Retinal pigment epithelial cell (primary cell): Measurements from ENCODE around the gene MED14.

Experiments used
- DNase-seq: peaks from one replicate; pipeline ENCODE4 v3.0.0-alpha.2; 2010; ENCODE audit warnings: low read depth
- H3K4me3 ChIP-seq: 2 replicates; pipeline ENCODE4 v1.5.1; 2011; ENCODE audit warnings: mild to moderate bottlenecking, low read length, control low read depth, moderate library complexity
- CTCF ChIP-seq: conservative IDR thresholded peaks from 2 replicates; pipeline ENCODE4 v1.5.1; 2011; ENCODE audit warnings: low read depth, low read length, control low read depth, inconsistent platforms

MED14 gene

GRCh38 chrX:40694802-40695201 lies 40.5 kb downstream of the MED14 start:
- no peak for TF ChIP-seq CTCF
- no peak overlapping the region for H3K4me3 ChIP-seq
- DNase-seq = no peak

GRCh38 chrX:40688929-40689328 lies 46.4 kb downstream of the MED14 start:
- DNase-seq = no peak
- no peak for TF ChIP-seq CTCF
- no peak overlapping the region for H3K4me3 ChIP-seq

- H3K4me3 ChIP-seq = no peak overlapping the region
- no peak for TF ChIP-seq CTCF
- no peak for DNase-seq
Measured at GRCh38 chrX:40687169-40687568, 48.2 kb downstream of the MED14 start.

- H3K4me3 ChIP-seq = no peak overlapping the region
- TF ChIP-seq CTCF = no peak
- no peak for DNase-seq
Measured at GRCh38 chrX:40685362-40685918, 49.9 kb downstream of the MED14 start.

GRCh38 chrX:40684092-40684491 lies 51.2 kb downstream of the MED14 start:
- DNase-seq = no peak
- no peak for TF ChIP-seq CTCF
- H3K4me3 ChIP-seq = no peak overlapping the region

- TF ChIP-seq CTCF = no peak
- DNase-seq = no peak
Measured at GRCh38 chrX:40683245-40683644, 52.1 kb downstream of the MED14 start.

GRCh38 chrX:40671126-40671525 lies 64.2 kb downstream of the MED14 start:
- H3K4me3 ChIP-seq = no peak overlapping the region
- DNase-seq = no peak
- no peak for TF ChIP-seq CTCF

More at GRCh38 chrX:40683245-40683644, 52.1 kb downstream of the MED14 start:
- H3K4me3 ChIP-seq = no peak overlapping the region
